Stimulated activated naive CD8-positive, alpha-beta T cell treated with anti-CD3 and anti-CD28 coated beads, Interleukin-15, Interleukin-2, amounts not matched to agents 100 ng/mL and 50 ng/mL, for 24 hours (primary cell): Measurements from ENCODE around the gene LRCOL1.

Experiments used
- H3K27ac Mint-ChIP-seq: one replicate; pipeline ENCODE4 v1.8.0; 2021; ENCODE audit warnings: mild to moderate bottlenecking, mixed read lengths
- H3K27me3 Mint-ChIP-seq: one replicate; pipeline ENCODE4 v1.8.0; 2021; ENCODE audit warnings: mixed read lengths
- H3K36me3 Mint-ChIP-seq: one replicate; pipeline ENCODE4 v1.8.0; 2021; ENCODE audit warnings: low read depth, mixed read lengths
- H3K4me1 Mint-ChIP-seq: one replicate; pipeline ENCODE4 v1.8.0; 2021; ENCODE audit warnings: low read depth, mixed read lengths
- H3K4me3 Mint-ChIP-seq: one replicate; pipeline ENCODE4 v1.8.0; 2021; ENCODE audit warnings: mild to moderate bottlenecking, mixed read lengths
- H3K9me3 Mint-ChIP-seq: one replicate; pipeline ENCODE4 v1.8.0; 2021; ENCODE audit warnings: mixed read lengths

The LRCOL1 gene

DNA sequence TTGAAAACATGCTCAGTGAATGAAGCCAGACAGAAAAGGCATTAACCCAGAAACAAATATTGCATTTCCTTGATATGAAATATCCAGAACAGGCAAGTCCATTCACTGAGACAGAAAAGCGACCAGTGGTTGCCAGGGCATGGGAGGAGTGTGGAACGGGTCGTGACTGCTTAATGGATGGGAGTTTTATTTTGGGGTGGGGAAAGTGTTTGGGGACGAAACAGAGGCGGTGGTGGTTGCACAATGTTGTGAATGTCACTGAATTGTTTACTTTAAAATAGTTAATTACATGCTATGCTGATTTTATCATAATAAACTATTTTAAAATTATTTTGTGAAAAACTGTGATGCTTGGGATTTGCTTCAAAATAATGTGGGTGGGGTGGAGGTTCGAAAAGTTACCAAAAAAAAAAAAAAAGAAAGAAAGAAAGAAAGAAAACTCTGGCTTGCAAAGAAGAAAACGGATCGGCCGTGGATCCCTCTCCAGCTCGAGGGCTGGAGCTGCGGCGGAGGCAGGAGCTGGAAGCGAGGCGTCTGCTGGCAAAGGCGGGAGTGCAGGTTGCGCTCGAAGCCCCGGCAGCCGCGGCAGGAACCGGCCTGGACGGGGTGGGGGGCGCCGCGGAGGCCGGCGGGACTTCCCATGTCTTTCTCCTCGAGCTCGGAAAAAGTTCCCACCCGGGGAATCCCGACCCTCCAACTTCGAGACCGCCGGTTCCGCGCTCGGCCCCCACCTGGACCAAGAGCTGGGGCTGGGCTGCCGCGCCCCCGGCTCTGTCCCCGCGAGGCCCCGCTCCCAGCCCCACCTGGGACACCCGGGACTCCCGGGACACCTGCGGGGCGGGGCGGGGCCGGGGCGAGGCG is 7.7 kb upstream of the LRCOL1 start:
- peaks cover 3% of the 10 kb centered on the region for H3K9me3 Mint-ChIP-seq
- peaks cover 6% of the 10 kb centered on the region for H3K36me3 Mint-ChIP-seq
- peaks cover 32% of the 10 kb centered on the region for H3K27me3 Mint-ChIP-seq
- no peak overlapping the region for H3K27ac Mint-ChIP-seq
- H3K4me1 Mint-ChIP-seq = peaks cover 11% of the 10 kb centered on the region
- peak overlapping the region; percentile 28 for H3K4me3 Mint-ChIP-seq

DNA sequence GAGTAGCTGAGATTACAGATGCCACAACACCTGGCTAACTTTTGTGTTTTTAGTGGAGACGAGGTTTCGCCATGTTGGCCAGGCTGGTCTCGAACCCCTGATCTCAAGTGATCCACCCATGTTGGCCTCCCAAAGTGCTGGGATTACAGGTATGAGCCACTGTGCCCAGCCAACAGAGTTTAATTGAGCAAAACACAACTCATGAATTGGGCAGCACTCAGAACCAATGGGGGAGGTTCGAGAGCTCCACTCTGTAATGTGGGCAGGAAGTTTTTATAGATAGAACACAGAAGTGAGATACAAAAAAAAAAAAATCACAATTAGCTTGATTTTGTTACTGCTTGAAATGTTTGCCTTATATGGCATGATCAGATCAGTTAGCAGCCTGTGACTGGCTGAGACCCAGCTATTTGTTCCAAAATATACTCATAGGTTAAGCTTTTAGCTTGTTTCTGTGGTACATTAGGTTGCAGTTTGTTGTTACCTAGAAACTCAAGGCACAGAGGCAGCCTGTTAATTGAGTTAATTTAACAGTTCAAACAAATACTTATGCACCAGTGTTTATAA is 6.8 kb upstream of the LRCOL1 start:
- H3K9me3 Mint-ChIP-seq = peaks cover 3% of the 10 kb centered on the region
- H3K4me3 Mint-ChIP-seq = no peak overlapping the region
- no peak overlapping the region for H3K27ac Mint-ChIP-seq
- H3K36me3 Mint-ChIP-seq = no peaks in the 10 kb centered on the region
- H3K4me1 Mint-ChIP-seq = peaks cover 11% of the 10 kb centered on the region
- H3K27me3 Mint-ChIP-seq = peaks cover 32% of the 10 kb centered on the region

DNA sequence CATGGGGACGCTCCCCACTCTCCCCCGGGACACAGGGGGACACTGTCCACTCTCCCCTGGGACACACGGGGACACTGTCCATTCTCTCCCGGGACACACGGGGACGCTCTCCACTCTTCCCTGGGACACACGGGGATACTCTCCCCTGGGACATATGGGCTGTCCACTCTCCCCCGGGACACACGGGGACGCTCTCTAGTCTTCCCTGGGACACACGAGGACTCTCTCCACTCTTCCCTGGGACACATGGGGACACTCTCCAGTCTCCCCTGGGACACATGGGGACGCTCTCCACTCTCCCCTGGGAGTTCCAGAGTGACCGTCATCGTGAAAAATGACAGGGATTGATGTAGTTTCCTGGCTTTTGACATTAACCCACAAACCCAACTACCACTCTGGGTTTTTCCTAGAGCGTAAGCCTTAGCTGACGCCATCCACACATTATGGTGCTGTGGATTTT is 5.2 kb upstream of the LRCOL1 start:
- Mint-ChIP-seq H3K4me1 (peaks cover 11% of the 10 kb centered on the region), H3K27me3 (peaks cover 39% of the 10 kb centered on the region), H3K4me3 (no peak overlapping the region), H3K36me3 (peaks cover 4% of the 10 kb centered on the region), H3K9me3 (peaks cover 3% of the 10 kb centered on the region), H3K27ac (no peak overlapping the region)

DNA sequence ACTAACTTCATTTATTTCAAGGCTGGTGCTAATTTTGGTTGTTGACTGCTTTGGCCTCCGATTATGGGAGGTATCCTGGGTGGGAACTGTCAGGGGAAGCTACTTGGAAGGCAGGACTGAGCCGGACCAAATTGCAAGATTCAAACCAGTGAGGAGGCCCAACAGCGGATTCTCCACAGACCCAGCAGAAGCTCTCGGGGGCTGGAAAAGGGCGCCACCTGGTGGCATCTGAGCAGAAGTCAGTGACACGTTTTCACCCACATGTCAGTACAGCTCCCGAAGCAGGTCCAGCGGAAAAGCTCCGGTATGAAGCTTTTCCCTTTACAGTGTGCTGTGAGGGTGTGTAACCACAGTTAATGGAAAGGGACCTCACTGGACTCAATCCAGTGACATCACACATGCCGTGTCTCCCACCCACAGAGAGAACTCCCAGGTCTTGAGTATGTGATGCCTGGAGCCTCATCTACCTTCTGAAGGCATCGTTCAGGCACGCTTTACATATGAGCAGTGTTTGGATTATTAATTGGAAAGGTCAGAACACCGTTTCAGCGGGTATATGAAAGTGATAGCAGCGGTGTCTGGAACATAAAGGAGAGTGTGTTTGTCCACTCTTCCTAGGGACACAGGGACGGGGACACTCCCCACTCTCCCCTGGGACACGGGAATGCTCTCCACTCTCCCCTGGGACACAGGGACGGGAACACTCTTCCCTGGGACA is 4.6 kb upstream of the LRCOL1 start:
- peaks cover 45% of the 10 kb centered on the region for H3K27me3 Mint-ChIP-seq
- peaks cover 3% of the 10 kb centered on the region for H3K9me3 Mint-ChIP-seq
- peaks cover 11% of the 10 kb centered on the region for H3K4me1 Mint-ChIP-seq
- peaks cover 4% of the 10 kb centered on the region for H3K36me3 Mint-ChIP-seq
- H3K27ac Mint-ChIP-seq = no peak overlapping the region
- no peak overlapping the region for H3K4me3 Mint-ChIP-seq

DNA sequence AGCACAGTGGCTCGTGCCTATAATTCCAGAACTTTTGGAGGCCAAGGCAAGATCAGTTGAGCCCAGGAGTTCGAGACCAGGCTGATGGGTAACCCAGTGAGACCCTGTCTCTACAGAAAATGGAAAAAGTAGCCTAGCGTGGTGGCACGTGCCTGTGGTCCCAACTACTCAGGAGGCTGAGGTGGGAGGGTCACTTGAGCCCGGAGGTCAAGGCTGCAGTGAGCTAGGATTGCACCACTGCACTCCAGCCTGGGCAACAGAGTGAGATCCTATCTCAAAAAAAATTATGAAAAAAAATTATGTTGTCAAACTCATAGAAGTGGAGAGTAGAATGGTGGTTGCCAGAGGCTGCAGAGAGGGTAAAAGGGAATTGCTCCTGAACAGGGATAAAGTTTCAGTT is 3.6 kb upstream of the LRCOL1 start:
- H3K27me3 Mint-ChIP-seq = peaks cover 54% of the 10 kb centered on the region
- peaks cover 3% of the 10 kb centered on the region for H3K9me3 Mint-ChIP-seq
- H3K27ac Mint-ChIP-seq = no peak overlapping the region
- no peak overlapping the region for H3K4me3 Mint-ChIP-seq
- H3K4me1 Mint-ChIP-seq = peaks cover 11% of the 10 kb centered on the region
- H3K36me3 Mint-ChIP-seq = peaks cover 4% of the 10 kb centered on the region

DNA sequence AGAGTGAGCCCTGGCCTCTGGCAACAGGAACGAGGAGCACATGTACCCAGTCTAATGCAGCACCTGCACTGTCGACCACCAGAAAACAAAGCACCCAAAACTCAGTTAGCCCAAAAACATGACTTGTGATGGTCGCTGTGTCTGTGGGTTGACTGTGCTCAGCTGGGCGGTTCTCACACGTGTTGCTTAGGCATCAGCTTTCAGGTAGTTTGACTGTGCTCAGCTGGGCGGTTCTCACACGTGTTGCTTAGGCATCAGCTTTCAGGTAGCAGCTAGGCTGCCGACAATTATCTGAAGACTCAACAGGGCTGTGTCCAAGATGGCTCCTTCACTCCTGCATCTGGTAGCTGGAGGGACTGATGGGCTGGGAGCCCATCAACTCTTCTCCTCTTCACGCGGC is 1.2 kb upstream of the LRCOL1 start:
- Mint-ChIP-seq H3K9me3 (no peaks in the 10 kb centered on the region), H3K4me3 (no peak overlapping the region), H3K4me1 (peaks cover 15% of the 10 kb centered on the region), H3K36me3 (peaks cover 4% of the 10 kb centered on the region), H3K27me3 (peaks cover 58% of the 10 kb centered on the region), H3K27ac (no peak overlapping the region)

DNA sequence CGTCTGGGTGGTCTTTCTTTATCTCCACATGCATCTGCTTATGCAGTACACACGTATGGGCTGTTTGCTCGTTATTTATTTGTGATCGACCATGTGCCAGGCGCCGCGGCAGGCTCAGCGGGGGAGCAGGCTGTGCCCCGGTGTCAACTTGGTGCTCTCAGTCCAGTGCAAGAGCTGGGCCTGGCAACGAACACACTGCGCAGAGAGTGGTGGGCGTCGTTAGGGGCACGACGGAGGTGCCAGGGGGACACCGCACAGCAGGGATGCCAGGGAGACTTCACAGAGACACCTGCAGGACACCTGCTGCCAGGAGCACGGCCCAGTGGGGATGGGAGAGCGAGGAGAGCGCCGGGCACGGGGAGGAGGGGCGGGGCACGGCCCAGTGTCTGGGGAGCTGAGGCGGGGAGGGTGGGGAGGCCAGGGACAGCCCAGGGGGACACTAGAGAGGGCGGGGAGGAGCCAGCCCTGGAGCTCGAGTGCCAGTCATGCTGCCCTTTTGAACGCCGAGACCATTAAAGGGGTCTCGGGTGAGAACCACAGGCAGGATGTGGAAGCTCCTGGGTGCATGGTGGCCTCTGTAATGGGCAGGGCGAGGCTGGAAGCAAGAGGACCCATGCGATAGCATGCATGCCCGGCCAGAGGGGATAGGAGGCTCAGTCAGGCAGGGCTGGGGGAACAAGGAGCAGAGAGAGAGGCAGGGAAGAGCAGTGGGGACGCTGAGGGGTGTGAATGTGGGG is 652 bp upstream of the LRCOL1 start:
- Mint-ChIP-seq H3K4me3 (no peak overlapping the region), H3K4me1 (peaks cover 18% of the 10 kb centered on the region), H3K9me3 (no peaks in the 10 kb centered on the region), H3K27ac (no peak overlapping the region), H3K36me3 (peaks cover 4% of the 10 kb centered on the region), H3K27me3 (peaks cover 62% of the 10 kb centered on the region)

DNA sequence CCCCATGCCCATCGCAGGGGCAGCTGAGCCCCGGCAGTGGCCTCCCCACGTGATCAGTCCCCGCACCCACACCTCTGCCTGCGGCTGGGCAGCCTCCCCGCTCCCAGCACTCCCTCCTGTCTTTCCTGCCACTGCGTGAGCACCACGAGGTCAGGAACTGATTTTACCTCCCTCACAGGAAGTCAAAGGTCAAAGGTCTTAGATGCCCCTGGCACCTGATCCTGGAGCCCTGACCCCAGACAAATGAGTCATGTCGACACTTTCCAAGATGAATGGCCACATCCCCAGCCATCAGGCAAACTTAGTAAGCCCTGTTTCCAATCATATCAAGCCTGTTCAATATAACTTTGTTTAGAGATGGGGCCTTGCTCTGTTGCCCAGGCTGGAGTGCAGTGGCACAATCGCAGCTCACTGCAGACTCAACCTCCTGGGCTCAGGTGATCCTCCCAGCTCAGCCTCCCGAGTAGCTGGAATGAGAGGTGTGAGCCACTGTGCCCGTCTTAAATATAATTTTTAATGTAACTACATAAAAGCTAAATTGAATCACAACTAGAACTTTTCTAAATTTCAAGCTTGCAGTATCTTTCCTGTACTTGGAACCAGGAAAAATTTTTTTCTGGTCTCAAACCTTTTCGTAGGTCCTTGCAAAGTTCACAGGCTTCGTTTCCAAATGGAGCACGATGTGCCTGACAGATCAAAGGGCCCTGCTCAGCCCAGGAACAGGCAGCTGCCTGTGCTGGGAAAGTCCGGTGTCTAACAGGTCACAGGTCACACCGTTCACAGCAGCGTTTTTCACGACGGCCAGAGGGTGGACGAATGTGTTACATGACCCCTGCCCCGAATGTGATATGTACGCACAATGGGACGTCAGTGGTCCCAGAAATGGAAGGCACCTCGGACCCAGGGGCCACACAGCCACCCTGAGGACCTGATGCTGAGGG is 1.9 kb downstream of the LRCOL1 start:
- peaks cover 60% of the 10 kb centered on the region for H3K27me3 Mint-ChIP-seq
- H3K9me3 Mint-ChIP-seq = no peaks in the 10 kb centered on the region
- no peak overlapping the region for H3K27ac Mint-ChIP-seq
- no peak overlapping the region for H3K4me3 Mint-ChIP-seq
- H3K4me1 Mint-ChIP-seq = peaks cover 14% of the 10 kb centered on the region
- peaks cover 4% of the 10 kb centered on the region for H3K36me3 Mint-ChIP-seq

DNA sequence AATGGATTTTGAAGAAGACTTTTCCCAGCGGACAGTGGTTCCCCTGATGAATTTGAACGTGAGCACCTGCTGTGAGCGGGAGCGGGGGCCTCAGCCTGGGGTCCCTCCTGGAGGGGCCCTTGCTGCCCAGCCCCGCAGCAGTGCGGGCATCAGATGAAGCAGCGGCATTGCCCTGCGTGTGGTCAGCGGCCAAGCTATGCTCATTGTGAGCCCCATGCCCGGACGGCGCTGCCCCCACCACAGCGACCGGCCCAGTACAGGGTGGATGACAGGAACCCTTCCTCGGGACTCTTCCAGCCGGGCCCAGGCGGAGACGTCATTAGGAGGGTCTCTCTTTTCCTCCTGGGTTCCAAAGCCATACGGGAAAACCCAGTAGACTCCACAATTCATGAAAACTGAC is 3.5 kb downstream of the LRCOL1 start:
- no peak overlapping the region for H3K4me3 Mint-ChIP-seq
- peaks cover 14% of the 10 kb centered on the region for H3K4me1 Mint-ChIP-seq
- H3K36me3 Mint-ChIP-seq = peaks cover 4% of the 10 kb centered on the region
- H3K9me3 Mint-ChIP-seq = no peaks in the 10 kb centered on the region
- H3K27ac Mint-ChIP-seq = no peak overlapping the region
- peaks cover 69% of the 10 kb centered on the region for H3K27me3 Mint-ChIP-seq

DNA sequence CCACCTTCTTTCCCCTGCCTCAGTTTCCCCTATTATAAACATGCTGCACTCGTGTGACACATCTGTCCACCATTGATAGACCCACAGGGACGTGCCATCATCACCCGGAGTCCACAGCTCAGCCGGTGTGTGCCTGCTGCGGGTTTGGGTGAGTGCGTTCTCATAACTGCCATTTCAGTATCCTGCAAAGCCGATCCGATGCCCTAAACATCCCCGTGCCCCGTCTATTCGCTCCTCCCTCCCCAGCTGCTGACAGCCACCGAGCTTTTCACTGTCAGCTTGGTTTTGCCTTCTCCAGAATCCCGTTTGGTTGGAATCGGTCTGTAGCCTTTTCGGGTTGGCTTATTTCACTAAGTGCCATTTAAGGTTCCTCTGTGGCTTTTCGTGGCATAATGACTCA is 3.9 kb downstream of the LRCOL1 start:
- H3K27me3 Mint-ChIP-seq = peaks cover 71% of the 10 kb centered on the region
- no peaks in the 10 kb centered on the region for H3K9me3 Mint-ChIP-seq
- no peak overlapping the region for H3K4me3 Mint-ChIP-seq
- H3K27ac Mint-ChIP-seq = no peak overlapping the region
- H3K4me1 Mint-ChIP-seq = peaks cover 14% of the 10 kb centered on the region
- peaks cover 3% of the 10 kb centered on the region for H3K36me3 Mint-ChIP-seq

DNA sequence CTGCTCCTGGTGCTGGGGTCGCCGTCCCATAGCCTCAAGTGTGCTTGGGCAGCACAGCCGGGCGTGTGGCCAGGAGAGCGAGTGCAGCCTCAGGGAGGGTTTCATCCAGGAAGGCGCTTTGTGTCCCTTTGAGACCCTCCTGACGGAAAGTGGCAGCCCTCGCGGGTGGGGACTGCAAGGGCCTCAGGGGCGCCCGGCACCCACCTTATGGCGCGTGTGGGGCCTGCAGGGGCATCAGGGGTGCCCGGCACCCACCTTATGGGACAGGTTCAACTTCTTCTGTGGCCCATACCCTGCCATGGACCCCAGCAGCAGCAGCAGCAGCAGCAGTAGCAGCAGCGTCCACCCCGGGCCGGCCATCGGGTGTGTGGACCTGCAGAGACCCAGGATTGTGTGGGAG is 4.5 kb downstream of the LRCOL1 start:
- peaks cover 71% of the 10 kb centered on the region for H3K27me3 Mint-ChIP-seq
- no peaks in the 10 kb centered on the region for H3K36me3 Mint-ChIP-seq
- H3K9me3 Mint-ChIP-seq = no peaks in the 10 kb centered on the region
- H3K4me3 Mint-ChIP-seq = no peak overlapping the region
- H3K27ac Mint-ChIP-seq = no peak overlapping the region
- H3K4me1 Mint-ChIP-seq = peaks cover 14% of the 10 kb centered on the region

DNA sequence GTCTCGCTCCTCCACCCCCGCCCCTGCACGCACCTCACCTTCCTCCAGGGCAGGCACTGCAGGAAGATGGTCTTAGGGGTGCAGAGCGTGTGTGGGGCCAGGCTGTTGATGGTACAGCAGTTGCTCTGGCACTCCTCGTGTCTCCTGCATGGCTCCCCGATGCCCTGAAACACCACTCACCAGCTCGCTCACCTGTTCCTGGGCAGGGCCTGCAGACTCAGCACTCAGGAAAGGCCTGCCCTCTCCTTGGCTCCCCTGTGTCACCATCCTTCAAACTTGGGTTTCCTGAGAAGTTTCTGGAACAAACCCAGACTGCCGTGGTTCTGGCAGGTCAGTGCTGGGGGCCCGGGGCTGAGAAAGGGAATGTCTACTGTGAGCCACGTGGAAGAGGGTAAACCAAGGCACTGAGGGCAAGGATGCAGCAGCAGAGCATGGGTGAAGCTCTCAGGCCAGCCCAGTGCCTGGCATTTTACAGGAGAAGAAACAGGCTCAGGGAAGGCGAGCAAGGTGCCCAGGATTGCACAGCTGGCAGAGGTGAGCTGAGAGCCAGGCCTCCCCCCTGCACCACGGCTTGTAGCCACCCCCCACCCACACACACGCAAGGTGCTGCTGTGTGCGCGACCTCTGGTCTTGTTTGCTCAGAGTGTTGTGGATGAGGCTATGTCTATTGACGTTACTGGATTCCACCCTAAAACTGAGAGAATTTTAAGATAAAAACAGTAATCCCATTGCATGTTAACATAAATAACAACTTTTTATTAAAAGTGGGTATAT is 5.5 kb downstream of the LRCOL1 start:
- H3K36me3 Mint-ChIP-seq = no peaks in the 10 kb centered on the region
- peaks cover 68% of the 10 kb centered on the region for H3K27me3 Mint-ChIP-seq
- no peak overlapping the region for H3K27ac Mint-ChIP-seq
- no peaks in the 10 kb centered on the region for H3K9me3 Mint-ChIP-seq
- peaks cover 20% of the 10 kb centered on the region for H3K4me1 Mint-ChIP-seq
- no peak overlapping the region for H3K4me3 Mint-ChIP-seq

DNA sequence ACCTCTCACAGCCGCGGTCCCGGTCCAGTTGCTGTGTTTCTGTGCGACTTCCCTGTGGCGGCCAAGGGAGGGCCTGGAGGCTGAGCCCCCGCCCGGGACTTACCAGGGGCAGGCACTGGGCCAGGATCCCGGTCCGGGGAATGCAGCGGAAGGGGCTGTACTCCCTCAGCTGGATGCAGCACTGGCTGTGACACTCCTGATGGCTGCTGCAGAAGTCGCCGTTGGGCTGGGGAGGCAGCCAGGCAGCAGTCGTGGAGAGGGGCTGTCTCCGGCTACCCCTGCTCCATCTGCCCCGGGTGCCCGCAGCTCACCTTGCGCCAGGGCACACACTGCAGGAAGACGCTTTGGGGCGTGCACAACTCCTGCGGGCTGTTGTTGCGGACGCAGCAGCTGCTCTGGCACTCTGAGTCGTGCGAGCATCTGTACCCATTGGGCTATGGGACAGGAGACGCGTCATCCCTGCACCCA is 6.2 kb downstream of the LRCOL1 start:
- peaks cover 25% of the 10 kb centered on the region for H3K4me1 Mint-ChIP-seq
- peaks cover 66% of the 10 kb centered on the region for H3K27me3 Mint-ChIP-seq
- no peaks in the 10 kb centered on the region for H3K9me3 Mint-ChIP-seq
- H3K36me3 Mint-ChIP-seq = no peaks in the 10 kb centered on the region
- no peak overlapping the region for H3K4me3 Mint-ChIP-seq
- no peak overlapping the region for H3K27ac Mint-ChIP-seq
